GM15510 (cell line): ENCODE data around the gene SLC40A1.

Experiments
- POLR2A ChIP-seq: IDR thresholded peaks from 3 replicates; pipeline ENCODE4 v1.6.1; 2011; ENCODE audit warnings: borderline replicate concordance; ENCODE audit not compliant: insufficient read length; ENCODE audit errors: extremely low read depth

SLC40A1 gene

GRCh38 chr2:189582809-189583192 is 2.2 kb upstream of the SLC40A1 start:
- TF ChIP-seq POLR2A: no peak

GRCh38 chr2:189582140-189582808 is 1.7 kb upstream of the SLC40A1 start:
- no peak for TF ChIP-seq POLR2A

DNA sequence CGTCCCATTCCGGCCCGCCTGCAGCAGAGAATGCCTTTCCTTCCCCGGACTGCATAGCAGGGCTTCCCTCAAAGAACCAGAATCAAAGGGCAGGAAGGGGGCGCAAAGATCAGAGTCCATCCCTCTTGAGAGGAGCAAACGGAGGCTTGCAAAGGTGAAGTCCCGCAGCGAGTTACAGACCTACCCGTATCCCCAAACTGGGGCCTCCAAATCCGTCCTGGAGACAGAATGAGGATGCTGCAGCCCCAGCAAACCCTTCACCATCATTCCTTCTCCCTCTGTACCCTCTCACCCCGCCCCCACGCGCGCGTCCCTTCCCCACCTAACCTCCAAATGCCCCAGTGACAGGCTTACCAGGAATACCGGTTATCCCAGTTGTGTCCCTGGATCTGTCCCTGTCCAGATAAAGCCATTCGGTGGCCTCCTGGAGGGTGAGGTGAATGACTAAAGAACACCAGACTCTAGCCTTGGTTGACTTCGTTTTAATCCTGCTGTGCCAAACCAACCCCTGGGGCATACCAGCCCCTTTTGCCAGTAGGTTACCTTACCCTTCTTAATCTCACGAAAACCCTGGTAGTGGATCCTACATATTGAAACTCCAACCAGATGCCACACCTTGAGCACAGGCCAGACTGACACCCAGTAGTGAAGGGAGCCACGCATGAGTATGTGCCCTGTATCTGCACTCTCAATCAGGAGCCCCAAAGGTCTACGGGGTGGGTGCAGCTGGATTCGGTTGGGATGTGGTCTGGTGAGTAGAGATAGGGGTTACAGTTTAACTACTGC is 961 bp upstream of the SLC40A1 start:
- no peak for TF ChIP-seq POLR2A

DNA sequence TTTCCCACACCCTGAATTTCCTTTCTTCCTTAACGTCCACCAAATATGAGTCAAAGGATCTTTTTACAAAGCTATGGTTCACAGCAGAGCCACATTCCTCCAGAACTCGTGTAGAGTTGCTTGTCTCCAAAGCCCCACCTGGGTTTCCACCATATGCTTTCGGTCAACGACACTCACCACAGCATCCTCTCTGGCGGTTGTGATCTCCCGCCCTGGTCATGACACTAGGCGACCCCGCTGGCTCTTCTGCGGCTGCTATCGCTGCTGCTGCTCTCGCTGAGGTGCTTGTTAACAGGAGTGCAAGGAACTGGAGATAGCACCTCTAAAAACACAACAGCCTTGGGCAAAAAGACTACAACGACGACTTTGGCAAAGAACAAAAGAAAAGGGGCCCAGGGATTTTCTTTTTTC is 340 bp downstream of the SLC40A1 start:
- TF ChIP-seq POLR2A: no peak

DNA sequence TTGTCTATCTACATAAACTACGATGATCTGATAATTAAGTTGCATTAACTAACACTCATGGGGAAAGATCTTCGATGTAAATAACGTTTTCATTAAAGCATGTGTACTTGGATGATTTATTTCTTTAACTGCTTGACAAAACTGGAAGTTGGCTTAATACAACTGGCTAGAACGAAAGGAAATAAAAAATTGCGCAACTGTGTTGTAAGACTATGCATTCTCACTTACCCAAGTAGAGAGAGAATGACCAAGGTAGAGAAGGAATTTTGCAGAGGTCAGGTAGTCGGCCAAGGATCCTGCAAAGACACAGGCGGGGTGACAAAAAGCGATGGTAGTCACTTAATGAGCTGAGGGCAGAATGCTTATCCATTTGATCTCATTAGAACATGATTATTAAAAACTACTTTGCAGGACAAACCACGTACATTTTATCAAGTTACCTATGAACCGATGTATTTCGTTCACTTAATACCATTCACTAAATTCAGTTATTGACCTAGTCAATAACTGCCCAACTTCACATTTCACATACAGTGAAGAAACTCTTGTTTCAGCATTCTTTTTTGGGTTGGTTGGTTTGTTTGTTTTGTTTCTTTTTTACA is 900 bp downstream of the SLC40A1 start:
- TF ChIP-seq POLR2A: no peak

DNA sequence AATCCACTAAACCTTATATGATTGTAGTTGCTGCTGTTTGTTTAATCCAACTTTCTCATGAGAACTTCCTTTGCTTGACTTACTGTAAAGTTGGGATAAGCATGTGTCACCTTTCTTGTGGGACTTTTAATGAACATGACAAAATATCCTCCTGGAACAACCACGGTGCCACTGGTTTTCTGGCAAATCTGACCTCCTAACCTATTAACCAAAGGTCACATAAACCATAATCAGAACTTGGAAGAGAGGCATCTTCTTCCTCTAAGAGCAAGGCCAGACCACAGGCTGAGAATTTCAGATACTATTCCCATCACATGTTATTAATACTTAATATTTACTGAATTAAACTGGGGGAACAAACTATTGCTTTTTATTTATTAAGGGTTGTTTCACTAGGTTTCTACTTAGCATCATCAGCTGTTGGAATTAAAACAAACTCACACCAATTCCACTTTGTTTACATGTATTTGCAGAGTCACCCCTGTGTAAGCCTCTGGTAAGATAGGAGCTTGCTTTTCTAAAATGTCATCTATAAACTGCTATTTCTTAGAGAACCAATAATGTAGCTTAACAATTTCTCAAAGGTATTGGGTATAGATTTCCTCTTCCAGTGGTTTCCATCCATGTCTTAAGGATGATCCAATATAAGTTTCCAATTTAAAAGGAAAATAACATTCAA is 2.2 kb downstream of the SLC40A1 start:
- no peak for TF ChIP-seq POLR2A

GRCh38 chr2:189577121-189577520 is 3.5 kb downstream of the SLC40A1 start:
- no peak for TF ChIP-seq POLR2A

DNA sequence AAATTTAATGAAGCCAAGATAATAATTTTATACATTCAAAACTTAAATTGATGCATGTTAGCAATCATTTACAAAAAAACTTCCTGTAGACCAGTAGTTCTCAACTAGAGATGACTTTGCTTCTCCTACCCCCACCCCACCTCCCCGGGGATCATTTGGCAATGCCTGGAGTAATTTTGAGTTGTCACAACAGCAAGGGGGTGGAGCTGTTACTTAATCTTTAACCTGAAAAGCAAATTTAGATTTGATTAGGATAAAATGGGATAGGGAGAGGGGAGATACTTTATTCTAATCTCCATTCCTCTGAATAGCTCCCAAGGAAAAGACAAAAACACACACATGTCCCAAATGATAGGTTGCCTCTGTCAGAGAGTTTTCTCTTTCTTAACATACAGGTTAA is 4.2 kb downstream of the SLC40A1 start:
- no peak for TF ChIP-seq POLR2A

- TF ChIP-seq POLR2A: no peak
Observed at GRCh38 chr2:189574793-189575475, 5.7 kb downstream of the SLC40A1 start.

DNA sequence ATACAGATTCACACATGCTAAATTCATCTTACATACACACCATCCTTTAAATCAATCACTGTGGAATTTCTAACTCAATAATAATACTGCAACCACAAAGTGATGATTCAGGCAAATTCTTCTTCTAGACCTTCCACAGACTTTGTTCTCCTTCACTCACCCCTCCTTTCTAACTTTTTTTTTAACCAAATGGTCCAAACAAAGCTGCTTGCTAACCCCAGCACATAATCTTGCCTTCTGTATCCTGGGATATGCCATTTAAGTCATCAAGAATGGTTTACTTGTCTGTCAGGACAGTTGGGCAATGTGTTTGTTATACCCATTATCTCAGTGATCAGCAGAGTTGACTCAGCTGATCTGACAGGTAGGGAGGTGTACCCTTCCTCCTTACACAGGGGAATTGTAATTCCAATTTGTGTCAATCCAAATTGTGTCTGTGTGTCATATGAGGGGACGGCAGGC is 10.0 kb downstream of the SLC40A1 start:
- no peak for TF ChIP-seq POLR2A

GRCh38 chr2:189569295-189569910 is 11.2 kb downstream of the SLC40A1 start:
- TF ChIP-seq POLR2A: no peak

- TF ChIP-seq POLR2A: no peak
Observed at GRCh38 chr2:189566046-189566445, 14.5 kb downstream of the SLC40A1 start.

DNA sequence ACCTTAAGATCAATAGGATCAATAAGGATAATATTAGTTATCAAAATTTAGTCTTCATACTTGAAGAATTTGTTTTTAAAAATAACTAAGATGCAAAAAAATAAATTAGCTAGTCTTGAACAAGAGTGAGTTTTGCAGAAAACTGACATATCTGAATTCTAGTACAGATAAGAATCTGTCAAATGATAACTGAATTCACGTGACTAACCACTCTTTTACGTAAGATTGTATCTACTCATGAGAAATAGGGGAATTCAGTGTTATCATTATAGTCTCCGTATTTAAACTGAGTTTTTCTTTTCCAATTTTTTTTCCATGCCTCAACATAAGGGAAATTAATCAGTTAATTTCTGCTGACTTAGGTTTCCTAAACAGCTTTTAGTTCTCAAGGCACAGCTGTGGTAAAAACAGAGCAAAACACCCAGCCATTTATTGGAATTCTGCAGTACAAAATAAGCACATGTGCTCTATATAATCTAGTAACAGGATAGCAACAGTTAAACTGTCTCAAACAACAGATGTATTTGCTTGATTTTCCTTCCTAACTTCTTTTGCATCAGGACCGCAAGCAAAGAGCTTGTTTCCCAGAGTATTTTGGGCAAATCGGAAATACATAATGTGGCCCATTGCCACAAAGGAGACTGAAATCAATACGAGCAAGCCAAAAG is 19.1 kb downstream of the SLC40A1 start:
- TF ChIP-seq POLR2A: no peak

DNA sequence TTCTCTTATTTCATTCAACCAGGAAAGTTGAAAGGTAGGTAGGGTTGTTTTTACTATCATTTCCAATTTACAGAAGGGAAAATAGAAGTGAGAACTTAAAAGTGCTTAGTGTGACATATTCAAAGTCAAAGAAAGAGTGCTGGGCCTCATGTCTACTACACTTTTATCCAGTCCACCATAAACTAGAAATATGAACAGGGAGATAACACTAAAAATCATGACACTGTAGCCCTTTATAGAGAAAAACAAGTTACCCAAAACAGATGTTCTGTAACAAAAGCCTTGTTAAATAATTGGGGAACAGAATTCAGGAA is 20.4 kb downstream of the SLC40A1 start:
- no peak for TF ChIP-seq POLR2A

- no peak for TF ChIP-seq POLR2A
Observed at GRCh38 chr2:189559579-189560272, 20.9 kb downstream of the SLC40A1 start.
